Hepatocyte (in vitro differentiated cells): ENCODE results near the gene CTSD.

Source experiments
- EZH2phosphoT487 ChIP-seq: fragments of 200-600 bp; sonication (generic); IDR thresholded peaks from one replicate; pipeline ENCODE4 v1.6.1; 2018; ENCODE audit warnings: antibody characterized with exemption, mild to moderate bottlenecking, low read depth, moderate library complexity; ENCODE audit not compliant: unreplicated experiment, severe bottlenecking
- TF ChIP-seq, protein P1 (sequence below): fragments of 200-600 bp; sonication (generic); IDR thresholded peaks from 2 replicates; pipeline ENCODE4 v1.5.1; 2016; ENCODE audit warnings: antibody characterized with exemption, mild to moderate bottlenecking; ENCODE audit not compliant: poor library complexity

DNA sequence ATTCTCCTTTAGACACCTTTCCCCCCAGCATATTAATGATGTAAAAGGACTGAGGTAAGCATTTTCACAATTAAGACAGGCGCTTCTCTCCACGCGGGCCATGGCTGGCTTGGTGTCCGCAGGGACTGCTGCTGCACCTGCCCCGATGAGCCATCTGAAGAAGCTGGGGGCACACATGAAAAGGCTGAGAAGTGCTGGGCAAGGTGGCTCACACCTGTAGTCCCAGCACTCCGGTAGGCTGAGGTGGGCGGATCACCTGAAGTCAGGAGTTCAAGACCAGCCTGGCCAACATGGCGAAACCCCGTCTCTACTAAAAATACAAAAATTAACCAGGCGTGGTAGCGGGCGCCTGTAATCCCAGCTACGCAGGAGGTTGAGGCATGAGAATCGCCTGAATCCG is 45.4 kb downstream of the CTSD start:
- TF ChIP-seq, protein P1, sequence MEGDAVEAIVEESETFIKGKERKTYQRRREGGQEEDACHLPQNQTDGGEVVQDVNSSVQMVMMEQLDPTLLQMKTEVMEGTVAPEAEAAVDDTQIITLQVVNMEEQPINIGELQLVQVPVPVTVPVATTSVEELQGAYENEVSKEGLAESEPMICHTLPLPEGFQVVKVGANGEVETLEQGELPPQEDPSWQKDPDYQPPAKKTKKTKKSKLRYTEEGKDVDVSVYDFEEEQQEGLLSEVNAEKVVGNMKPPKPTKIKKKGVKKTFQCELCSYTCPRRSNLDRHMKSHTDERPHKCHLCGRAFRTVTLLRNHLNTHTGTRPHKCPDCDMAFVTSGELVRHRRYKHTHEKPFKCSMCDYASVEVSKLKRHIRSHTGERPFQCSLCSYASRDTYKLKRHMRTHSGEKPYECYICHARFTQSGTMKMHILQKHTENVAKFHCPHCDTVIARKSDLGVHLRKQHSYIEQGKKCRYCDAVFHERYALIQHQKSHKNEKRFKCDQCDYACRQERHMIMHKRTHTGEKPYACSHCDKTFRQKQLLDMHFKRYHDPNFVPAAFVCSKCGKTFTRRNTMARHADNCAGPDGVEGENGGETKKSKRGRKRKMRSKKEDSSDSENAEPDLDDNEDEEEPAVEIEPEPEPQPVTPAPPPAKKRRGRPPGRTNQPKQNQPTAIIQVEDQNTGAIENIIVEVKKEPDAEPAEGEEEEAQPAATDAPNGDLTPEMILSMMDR: no peak
- no peak for TF ChIP-seq EZH2phosphoT487
